NT2/D1 (cell line): ENCODE results near the gene MTX2.
"Not testable (repeated sequence)": the region's sequence is repeated elsewhere in the genome, so short reads cannot be mapped to it uniquely, and the experiment has no call there.

Experiments
- DNase-seq: peaks from one replicate; pipeline ENCODE4 v3.0.0-alpha.2; 2011; ENCODE audit warnings: low read depth, low spot score
- H3K27me3 ChIP-seq: 2 replicates; pipeline ENCODE4 v1.6.0; 2011; ENCODE audit warnings: mild to moderate bottlenecking; ENCODE audit not compliant: insufficient read length, insufficient read depth
- H3K36me3 ChIP-seq: 2 replicates; pipeline ENCODE4 v1.6.1; 2011; ENCODE audit warnings: mild to moderate bottlenecking, low read length, mixed read lengths; ENCODE audit not compliant: insufficient read depth, insufficient read length
- H3K4me1 ChIP-seq: 2 replicates; pipeline ENCODE4 v1.5.1; 2011; ENCODE audit not compliant: insufficient read depth, insufficient read length
- H3K4me3 ChIP-seq: 2 replicates; pipeline ENCODE4 v1.5.1; 2011; ENCODE audit warnings: low read depth; ENCODE audit not compliant: insufficient read length
- H3K9ac ChIP-seq: 2 replicates; pipeline ENCODE4 v1.6.0; 2011; ENCODE audit warnings: low read depth; ENCODE audit not compliant: insufficient read length
- H3K9me3 ChIP-seq: 2 replicates; pipeline ENCODE4 v1.5.1; 2011; ENCODE audit warnings: mild to moderate bottlenecking, low read length; ENCODE audit not compliant: insufficient read depth
- SUZ12 ChIP-seq: IDR thresholded peaks from 2 replicates; pipeline ENCODE4 v1.6.1; 2011; ENCODE audit not compliant: insufficient read length, insufficient read depth; ENCODE audit errors: extremely low read depth
- YY1 ChIP-seq: IDR thresholded peaks from 2 replicates; pipeline ENCODE4 v1.6.1; 2011; ENCODE audit not compliant: insufficient read length, insufficient read depth
- ZNF274 ChIP-seq: IDR thresholded peaks from 2 replicates; pipeline ENCODE4 v1.6.1; 2011; ENCODE audit warnings: mild to moderate bottlenecking, low read depth, low read length

MTX2 gene

DNA sequence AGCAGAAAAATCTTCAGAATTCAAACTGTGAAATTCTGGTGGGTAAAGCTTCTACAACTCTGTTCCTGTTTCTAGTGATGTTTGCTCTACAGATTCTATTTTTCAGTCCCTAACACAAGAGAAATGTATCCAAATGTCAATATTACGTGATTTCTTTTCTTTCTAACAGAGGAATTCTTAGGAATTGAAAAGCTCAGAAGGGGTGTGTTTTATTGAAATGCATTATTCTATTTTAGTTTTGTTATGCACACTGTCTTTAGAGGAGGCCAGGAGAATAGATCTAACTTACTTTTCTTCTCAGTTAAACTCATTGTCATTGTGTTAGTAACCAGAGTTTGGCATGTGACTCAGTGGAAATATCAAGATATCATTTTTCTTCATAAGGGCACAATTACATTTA, 62.4 kb downstream of the MTX2 start:
- Histone ChIP-seq H3K4me1 (no peaks in the 10 kb centered on the region), H3K9me3 (no peaks in the 10 kb centered on the region), H3K36me3 (peaks cover 21% of the 10 kb centered on the region), H3K9ac (no peak overlapping the region), H3K27me3 (no peaks in the 10 kb centered on the region), H3K4me3 (no peak overlapping the region)
- TF ChIP-seq SUZ12 = no peak
- DNase-seq = no peak

DNA sequence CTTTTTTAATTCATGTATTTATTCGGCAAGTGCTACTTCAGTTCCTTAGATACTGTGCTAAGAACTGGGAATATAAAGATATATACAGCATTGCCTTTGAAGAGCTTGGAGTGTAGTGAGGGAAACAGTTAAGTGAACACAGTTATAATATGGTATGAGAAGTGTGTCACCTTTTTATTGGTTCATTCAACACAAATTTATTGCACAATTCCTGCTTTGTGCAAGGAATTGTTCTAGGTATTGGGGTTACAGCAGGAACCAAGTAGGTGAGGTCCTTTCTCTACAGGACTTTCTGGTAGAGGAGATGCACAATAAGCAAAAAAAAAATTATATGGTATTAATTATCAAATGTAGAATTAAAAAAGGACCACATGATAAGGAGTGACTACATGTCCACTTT, 65.5 kb downstream of the MTX2 start:
- DNase-seq = no peak
- Histone ChIP-seq H3K4me1 (no peaks in the 10 kb centered on the region), H3K4me3 (no peak overlapping the region), H3K9me3 (no peaks in the 10 kb centered on the region), H3K36me3 (peaks cover 23% of the 10 kb centered on the region), H3K27me3 (no peaks in the 10 kb centered on the region), H3K9ac (no peak overlapping the region)
- TF ChIP-seq YY1 (no peak), ZNF274 (no peak)

DNA sequence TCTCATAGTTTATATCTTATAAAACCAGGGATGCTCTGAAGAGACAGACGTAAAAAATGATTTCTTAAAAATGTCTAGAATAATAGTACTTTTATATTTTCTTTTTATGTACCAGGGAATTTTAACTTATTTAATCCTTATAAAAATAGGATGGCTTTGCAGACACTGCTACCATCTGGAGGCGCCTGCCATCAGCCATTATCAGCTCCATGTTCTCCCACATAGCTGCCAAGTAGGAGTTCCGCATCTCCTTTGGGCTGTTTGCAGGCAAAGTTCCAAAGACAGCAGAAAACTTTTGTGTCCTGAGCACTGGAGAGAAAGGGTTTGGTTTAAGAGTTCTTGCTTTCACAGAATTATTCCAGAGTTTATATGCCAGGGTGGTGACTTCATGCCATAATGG, 69.2 kb downstream of the MTX2 start:
- H3K4me1 ChIP-seq = no peaks in the 10 kb centered on the region
- no peak overlapping the region for H3K9ac ChIP-seq
- H3K9me3 ChIP-seq = no peaks in the 10 kb centered on the region
- TF ChIP-seq ZNF274 = no peak
- H3K36me3 ChIP-seq = peaks cover 19% of the 10 kb centered on the region
- H3K27me3 ChIP-seq = no peaks in the 10 kb centered on the region
- no peak overlapping the region for H3K4me3 ChIP-seq
- DNase-seq = no peak

DNA sequence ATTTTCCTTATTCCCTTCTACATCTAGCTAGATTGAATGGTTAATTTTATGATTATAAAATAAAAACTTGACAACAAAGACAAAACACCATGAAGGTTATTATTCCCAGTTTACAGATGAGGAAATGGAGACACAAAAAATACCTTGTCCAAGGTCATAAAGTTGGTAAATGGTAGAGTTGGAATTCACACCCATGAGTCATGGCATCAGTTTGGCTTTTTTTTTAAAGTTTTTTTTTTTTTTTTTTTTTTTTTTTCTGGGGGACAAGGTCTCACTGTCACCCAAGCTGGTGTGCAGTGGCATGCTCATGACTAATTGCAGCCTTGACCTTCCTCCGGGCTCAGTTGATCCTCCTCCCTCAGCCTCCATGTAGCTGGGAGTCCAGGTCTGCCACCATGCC, 70.0 kb downstream of the MTX2 start:
- no peak for TF ChIP-seq ZNF274
- TF ChIP-seq YY1 = no peak
- TF ChIP-seq SUZ12 = no peak
- Histone ChIP-seq H3K9me3 (no peaks in the 10 kb centered on the region), H3K9ac (no peak overlapping the region), H3K4me1 (no peaks in the 10 kb centered on the region), H3K36me3 (peaks cover 19% of the 10 kb centered on the region), H3K4me3 (no peak overlapping the region), H3K27me3 (no peaks in the 10 kb centered on the region)
- no peak for DNase-seq

DNA sequence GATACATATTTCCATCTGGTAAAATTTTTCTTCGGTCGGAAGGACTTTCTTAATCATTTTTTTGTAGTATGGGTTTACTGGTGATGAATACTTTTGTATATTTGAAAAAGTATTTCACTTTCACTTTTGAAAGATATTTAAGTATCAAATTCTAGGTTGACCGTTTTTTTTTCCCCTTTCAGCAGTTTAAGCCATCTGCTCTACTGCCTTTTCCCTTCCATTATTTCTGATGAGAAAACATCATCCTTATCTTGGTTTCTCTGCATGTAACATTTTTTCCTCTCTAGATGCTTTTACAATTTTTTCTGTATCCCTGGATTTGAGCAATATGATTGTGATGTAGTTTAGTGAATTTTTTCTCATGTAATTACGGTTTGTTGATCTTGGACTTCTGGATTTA, 87.0 kb downstream of the MTX2 start:
- Histone ChIP-seq H3K27me3 (no peaks in the 10 kb centered on the region), H3K4me1 (no peaks in the 10 kb centered on the region), H3K4me3 (no peak overlapping the region), H3K36me3 (no peaks in the 10 kb centered on the region), H3K9me3 (peaks cover 14% of the 10 kb centered on the region), H3K9ac (no peak overlapping the region)
- DNase-seq = no peak
- TF ChIP-seq SUZ12 (no peak), ZNF274 (no peak), YY1 (no peak)

DNA sequence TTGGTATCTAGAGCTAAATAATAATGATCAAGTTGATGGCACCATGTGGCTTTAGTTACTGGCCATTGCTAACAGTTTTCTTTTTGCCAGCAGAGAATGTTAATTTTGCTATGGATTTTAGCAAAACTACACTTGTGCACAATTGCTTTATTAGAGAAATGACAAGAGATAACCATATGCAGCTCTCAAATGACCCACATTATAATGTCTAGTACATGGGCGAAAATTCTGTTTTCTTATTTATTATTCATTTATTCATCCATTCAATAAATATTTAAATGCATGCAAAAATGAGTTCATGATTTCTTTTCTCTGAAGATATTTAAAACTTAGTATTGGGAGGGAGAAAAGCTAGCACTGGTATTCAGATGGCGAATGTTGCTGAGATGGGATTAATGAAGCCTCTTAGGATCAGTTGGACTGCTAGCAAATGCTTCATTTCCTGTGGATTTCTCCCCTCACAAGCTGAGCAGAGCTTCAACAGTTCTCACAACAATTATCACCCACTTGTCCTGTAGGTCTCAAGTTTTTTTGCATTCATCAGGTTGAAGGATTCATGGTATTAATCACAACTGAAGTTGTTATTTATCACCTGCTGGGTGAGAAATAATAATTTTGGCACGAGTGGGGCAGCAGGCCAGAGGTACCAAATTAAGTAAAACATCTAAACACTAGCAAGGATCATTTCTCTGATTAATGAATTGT, 95.2 kb downstream of the MTX2 start:
- DNase-seq = no peak
- TF ChIP-seq SUZ12 (no peak), YY1 (no peak), ZNF274 (no peak)
- H3K4me3 ChIP-seq = no peak overlapping the region

DNA sequence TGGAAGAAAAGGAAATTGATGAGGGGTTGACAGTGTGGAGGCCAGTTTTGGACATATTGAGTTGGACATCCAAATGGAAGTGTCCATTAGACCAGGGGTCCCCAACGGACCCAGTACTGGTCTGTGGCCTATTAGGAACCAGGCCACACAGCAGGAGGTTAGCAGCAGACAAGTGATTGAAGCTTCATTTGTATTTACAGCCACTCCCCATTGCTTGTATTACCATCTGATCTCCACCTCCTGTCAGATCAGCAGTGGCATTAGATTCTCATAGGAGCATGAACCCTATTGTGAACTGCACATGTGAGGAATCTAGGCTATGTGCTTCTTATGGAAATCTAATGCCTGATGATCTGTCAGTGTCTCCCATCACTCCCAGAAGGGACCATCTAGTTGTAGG, 99.1 kb downstream of the MTX2 start:
- TF ChIP-seq SUZ12 = no peak
- TF ChIP-seq YY1 = no peak
- no peak for TF ChIP-seq ZNF274
- no peaks in the 10 kb centered on the region for H3K27me3 ChIP-seq
- no peaks in the 10 kb centered on the region for H3K9me3 ChIP-seq
- H3K4me3 ChIP-seq = no peak overlapping the region
- H3K4me1 ChIP-seq = no peaks in the 10 kb centered on the region
- no peak overlapping the region for H3K9ac ChIP-seq
- no peaks in the 10 kb centered on the region for H3K36me3 ChIP-seq
- DNase-seq = no peak

More for the DNA sequence above, 95.2 kb downstream of the MTX2 start:
- H3K4me1 ChIP-seq = no peaks in the 10 kb centered on the region
- no peaks in the 10 kb centered on the region for H3K27me3 ChIP-seq
- no peaks in the 10 kb centered on the region for H3K36me3 ChIP-seq
- H3K9me3 ChIP-seq = no peaks in the 10 kb centered on the region
- no peak overlapping the region for H3K9ac ChIP-seq

DNA sequence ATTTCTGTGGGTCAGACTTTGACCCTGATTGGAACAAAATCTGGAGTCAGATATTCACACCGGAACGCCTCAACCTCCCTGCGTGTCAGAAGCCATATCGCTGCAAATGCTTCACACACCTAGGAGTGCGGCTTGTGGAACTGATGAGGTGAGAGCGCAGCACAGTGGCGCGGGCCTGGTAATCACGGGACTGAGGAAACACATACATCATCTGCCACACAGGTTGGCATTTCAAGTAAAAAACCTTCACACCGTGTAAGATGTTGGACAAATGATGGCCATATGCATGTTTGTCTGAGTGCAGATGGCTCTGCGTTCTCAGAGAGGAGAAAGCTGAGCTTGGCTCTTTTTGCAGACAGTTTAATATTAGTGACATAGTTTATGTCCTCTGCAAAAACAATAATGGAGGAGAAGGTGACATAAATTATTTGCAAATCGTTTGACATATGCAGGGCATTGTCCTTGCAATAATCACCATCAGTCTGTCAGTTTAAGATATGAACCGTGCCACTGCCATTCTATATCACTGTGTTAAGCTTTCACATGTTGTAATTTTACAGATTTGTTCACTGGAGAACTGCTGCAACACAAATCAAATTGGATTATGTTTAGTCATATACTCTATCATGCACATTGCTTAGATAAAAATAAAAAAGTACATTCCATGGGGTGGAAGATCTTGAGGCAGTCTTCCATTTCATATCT, 101.4 kb downstream of the MTX2 start:
- no peaks in the 10 kb centered on the region for H3K36me3 ChIP-seq
- H3K4me3 ChIP-seq = no peak overlapping the region
- H3K4me1 ChIP-seq = no peaks in the 10 kb centered on the region
- no peak overlapping the region for H3K9ac ChIP-seq
- no peak for DNase-seq
- no peaks in the 10 kb centered on the region for H3K27me3 ChIP-seq
- TF ChIP-seq YY1 (no peak), ZNF274 (no peak), SUZ12 (no peak)
- H3K9me3 ChIP-seq = no peaks in the 10 kb centered on the region

DNA sequence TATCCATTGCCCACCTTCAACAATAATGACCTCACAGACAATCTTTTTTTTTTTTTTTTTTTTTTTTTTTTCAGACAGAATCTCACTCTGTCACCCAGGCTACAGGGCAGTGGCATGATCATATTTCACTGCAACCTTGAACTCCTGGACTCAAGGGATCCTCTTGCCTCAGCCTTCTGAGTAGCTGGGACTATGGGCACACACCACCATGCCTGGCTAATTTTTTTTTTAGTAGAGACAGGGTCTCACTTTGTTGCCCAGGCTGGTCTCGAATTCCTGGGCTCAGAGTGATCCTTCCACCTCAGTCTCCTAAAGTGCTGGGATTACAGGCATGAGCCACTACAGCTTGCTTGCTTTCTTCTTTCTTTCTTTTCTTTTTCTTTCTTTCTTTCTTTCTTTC, 103.9 kb downstream of the MTX2 start:
- H3K4me3 ChIP-seq, H3K4me1 ChIP-seq, DNase-seq, H3K27me3 ChIP-seq, H3K36me3 ChIP-seq, H3K9ac ChIP-seq: not testable (repeated sequence)
- H3K9me3 ChIP-seq = peaks cover 12% of the 10 kb centered on the region
